CD8-positive, alpha-beta memory T cell (primary cell): ENCODE data around the gene ATXN10. TPM values are rescaled to one million over a fixed set of nuclear protein-coding genes. Genes with fewer than 3 reads are reported as not detected.

Source experiments
- CTCF ChIA-PET: fragments of 350-600 bp; sonication (Branson Sonifier 250); formaldehyde crosslinking; loops from one replicate; lab custom pipeline; 2021; ENCODE audit warnings: antibody characterized with exemption; lab: Charles Lee
- POLR2A ChIA-PET: fragments of 350-600 bp; sonication (Branson Sonifier 250); formaldehyde crosslinking; loops from one replicate; lab custom pipeline; 2021; ENCODE audit warnings: antibody characterized with exemption; lab: Charles Lee
- DNase-seq, 5 donors: peaks; one replicate each; pipeline versions ENCODE4 v3.0.0 to v3.0.0-alpha.2; 2020 to 2022; ENCODE audit warnings: mixed read lengths in 1 of 5
- H3K27ac ChIP-seq: one replicate; pipeline ENCODE4 v1.7.0; 2013; ENCODE audit warnings: low read depth, mild to moderate bottlenecking, low read length, moderate library complexity
- H3K27me3 ChIP-seq: 2 replicates; pipeline ENCODE4 v1.7.0; 2013; ENCODE audit warnings: low read length, mild to moderate bottlenecking; ENCODE audit not compliant: insufficient read depth, poor library complexity, severe bottlenecking
- H3K36me3 ChIP-seq: 2 replicates; pipeline ENCODE4 v1.7.0; 2013; ENCODE audit warnings: mild to moderate bottlenecking, low read length, moderate library complexity; ENCODE audit not compliant: insufficient read depth
- H3K4me1 ChIP-seq: 2 replicates; pipeline ENCODE4 v1.7.0; 2013; ENCODE audit warnings: mild to moderate bottlenecking, low read length, moderate library complexity; ENCODE audit not compliant: insufficient read depth
- H3K4me3 ChIP-seq: 2 replicates; pipeline ENCODE4 v1.7.0; 2013; ENCODE audit warnings: mild to moderate bottlenecking, low read length
- H3K9me3 ChIP-seq: 2 replicates; pipeline ENCODE4 v1.7.0; 2013; ENCODE audit warnings: mild to moderate bottlenecking, low read length
- H3K27ac Mint-ChIP-seq, 8 donors: one replicate each; pipeline ENCODE4 v1.8.0; 2020 to 2021; ENCODE audit warnings: mixed read lengths in 8 of 8, mild to moderate bottlenecking in 6 of 8, inconsistent platforms in 3 of 8, moderate library complexity in 3 of 8
- H3K27me3 Mint-ChIP-seq, 2 donors: one replicate each; pipeline ENCODE4 v1.8.0; 2020 to 2021; ENCODE audit warnings: mixed read lengths in 2 of 2, mild to moderate bottlenecking in 1 of 2, moderate library complexity in 1 of 2
- H3K36me3 Mint-ChIP-seq, 3 donors: one replicate each; pipeline ENCODE4 v1.8.0; 2020 to 2021; ENCODE audit warnings: mixed read lengths in 3 of 3, inconsistent platforms in 1 of 3, mild to moderate bottlenecking in 1 of 3
- H3K4me1 Mint-ChIP-seq, 3 donors: one replicate each; pipeline ENCODE4 v1.8.0; 2020 to 2021; ENCODE audit warnings: mixed read lengths in 3 of 3, inconsistent platforms in 1 of 3, mild to moderate bottlenecking in 1 of 3
- H3K4me3 Mint-ChIP-seq, 7 donors: one replicate each; pipeline ENCODE4 v1.8.0; 2020 to 2021; ENCODE audit warnings: mixed read lengths in 7 of 7, mild to moderate bottlenecking in 6 of 7, moderate library complexity in 4 of 7, inconsistent platforms in 2 of 7
- H3K9me3 Mint-ChIP-seq, 5 donors: one replicate each; pipeline ENCODE4 v1.8.0; 2020 to 2022; ENCODE audit warnings: mixed read lengths in 5 of 5, mild to moderate bottlenecking in 3 of 5, moderate library complexity in 2 of 5, inconsistent platforms in 1 of 5
- polyA plus RNA-seq: library from polyadenylated mRNA; unstranded; fragments of 300-500 nt; fragmentation: Illumina TruSeq; gene quantifications from one replicate; pipeline ENCODE4 v1.2.3, GENCODE V29; 2021
- total RNA-seq, 2 experiments: library from RNA; stranded (reverse); gene quantifications; one replicate each; pipeline ENCODE4 v1.2.3, GENCODE V29; 2021

ATXN10 gene
- total and polyA plus RNA-seq, 3 experiments from 2014 or later = 95.7 to 123 (median 122) TPM

DNA sequence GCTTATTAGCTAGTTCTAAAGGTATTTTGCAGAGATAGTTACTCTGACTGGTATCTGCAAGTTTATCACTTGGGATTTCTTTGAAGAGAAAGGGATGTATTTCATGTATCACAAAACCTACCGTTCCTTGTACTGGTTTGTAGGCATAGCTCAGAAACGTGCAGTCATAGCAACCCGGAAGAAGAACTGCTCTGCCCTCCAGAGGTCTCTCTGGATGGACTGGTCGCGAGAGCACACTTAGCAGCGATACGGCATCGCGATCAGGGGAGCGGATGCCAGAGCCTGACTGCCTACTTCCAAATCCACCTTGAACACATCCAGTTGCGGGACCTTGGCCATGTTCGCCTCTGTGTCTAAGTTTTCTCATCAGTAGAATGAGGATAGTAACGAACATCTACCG, 162.0 kb downstream of the ATXN10 start:
- H3K27ac Mint-ChIP-seq = no peak overlapping the region
- H3K27ac ChIP-seq = no peak overlapping the region
- CTCF ChIA-PET = no interaction called here

DNA sequence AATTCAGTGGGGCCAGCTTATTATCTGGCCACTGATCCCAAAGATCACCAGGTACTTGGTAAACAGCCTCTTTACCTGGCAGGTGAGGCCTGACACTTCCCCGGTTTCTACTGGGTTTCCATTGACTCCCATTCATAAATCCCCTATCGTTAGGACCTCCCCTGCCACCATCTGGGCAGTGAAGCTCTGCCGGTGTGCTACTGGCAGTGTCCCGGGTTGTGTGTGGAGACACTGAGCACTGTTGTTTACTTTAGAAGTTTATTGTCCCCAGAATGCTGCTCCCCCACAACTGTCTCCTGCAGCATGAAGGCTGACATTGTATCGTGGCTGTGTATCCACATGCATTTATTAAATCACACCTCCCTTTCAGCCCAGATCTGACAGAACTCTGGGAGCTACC, 162.6 kb downstream of the ATXN10 start:
- H3K36me3 ChIP-seq = no peaks in the 10 kb centered on the region
- H3K4me3 Mint-ChIP-seq = no peak overlapping the region
- H3K4me1 Mint-ChIP-seq = peaks cover 0 to 4% (median 0%) of the 10 kb centered on the region in 3 donors
- no peaks in the 10 kb centered on the region for H3K9me3 ChIP-seq
- POLR2A ChIA-PET = no interaction called here
- peaks cover under 1 to 44% (median 10%) of the 10 kb centered on the region in 3 donors for H3K36me3 Mint-ChIP-seq
- H3K9me3 Mint-ChIP-seq = no peaks in the 10 kb centered on the region
- no peaks in the 10 kb centered on the region for H3K27me3 ChIP-seq
- H3K27me3 Mint-ChIP-seq = peaks cover 0 to 2% of the 10 kb centered on the region in 2 donors
- CTCF ChIA-PET = no interaction called here
- DNase-seq = no peak
- H3K4me1 ChIP-seq = no peaks in the 10 kb centered on the region
- no peak overlapping the region for H3K27ac Mint-ChIP-seq
- H3K27ac ChIP-seq = no peak overlapping the region
- H3K4me3 ChIP-seq = no peak overlapping the region

More for the DNA sequence above, 162.0 kb downstream of the ATXN10 start:
- Mint-ChIP-seq H3K27me3 (peaks cover 0 to 2% of the 10 kb centered on the region in 2 donors), H3K36me3 (peaks cover 5 to 46% (median 12%) of the 10 kb centered on the region in 3 donors), H3K4me1 (peaks cover 0 to 4% (median 0%) of the 10 kb centered on the region in 3 donors), H3K4me3 (no peak overlapping the region), H3K9me3 (no peaks in the 10 kb centered on the region)
- Histone ChIP-seq H3K36me3 (no peaks in the 10 kb centered on the region), H3K27me3 (no peaks in the 10 kb centered on the region), H3K9me3 (no peaks in the 10 kb centered on the region), H3K4me3 (no peak overlapping the region), H3K4me1 (no peaks in the 10 kb centered on the region)
- POLR2A ChIA-PET = no interaction called here
- DNase-seq = no peak

DNA sequence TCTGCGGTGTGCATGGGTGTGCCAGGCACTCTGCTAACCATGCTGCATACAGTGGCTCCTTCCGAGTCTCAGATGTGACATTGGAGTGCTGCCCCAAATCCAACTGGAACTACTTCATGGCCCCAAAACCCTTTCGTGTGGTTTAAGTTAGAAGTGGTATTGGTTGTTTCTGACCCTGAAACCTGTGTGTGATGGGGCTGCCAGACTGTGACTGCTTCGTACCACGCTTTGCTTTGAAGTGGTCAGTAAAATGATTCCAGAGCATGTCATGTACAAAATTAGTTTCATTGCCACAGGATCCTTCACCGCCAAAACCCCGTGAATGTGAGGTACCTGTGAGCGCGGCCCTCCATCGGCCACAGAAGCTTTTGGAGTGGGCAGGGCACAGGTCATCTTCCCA, 163.2 kb downstream of the ATXN10 start:
- Mint-ChIP-seq H3K4me3 (no peak overlapping the region), H3K4me1 (peaks cover 0 to 4% (median 0%) of the 10 kb centered on the region in 3 donors), H3K36me3 (peaks cover 0 to 49% (median 12%) of the 10 kb centered on the region in 3 donors), H3K27ac (peak overlapping the region in 1 of 8 donors; percentile 17), H3K9me3 (no peaks in the 10 kb centered on the region), H3K27me3 (peaks cover 0 to 2% of the 10 kb centered on the region in 2 donors)
- POLR2A ChIA-PET = no interaction called here
- Histone ChIP-seq H3K9me3 (no peaks in the 10 kb centered on the region), H3K27ac (no peak overlapping the region), H3K4me1 (no peaks in the 10 kb centered on the region), H3K27me3 (no peaks in the 10 kb centered on the region), H3K36me3 (no peaks in the 10 kb centered on the region), H3K4me3 (no peak overlapping the region)
- CTCF ChIA-PET = no interaction called here
- DNase-seq = no peak

DNA sequence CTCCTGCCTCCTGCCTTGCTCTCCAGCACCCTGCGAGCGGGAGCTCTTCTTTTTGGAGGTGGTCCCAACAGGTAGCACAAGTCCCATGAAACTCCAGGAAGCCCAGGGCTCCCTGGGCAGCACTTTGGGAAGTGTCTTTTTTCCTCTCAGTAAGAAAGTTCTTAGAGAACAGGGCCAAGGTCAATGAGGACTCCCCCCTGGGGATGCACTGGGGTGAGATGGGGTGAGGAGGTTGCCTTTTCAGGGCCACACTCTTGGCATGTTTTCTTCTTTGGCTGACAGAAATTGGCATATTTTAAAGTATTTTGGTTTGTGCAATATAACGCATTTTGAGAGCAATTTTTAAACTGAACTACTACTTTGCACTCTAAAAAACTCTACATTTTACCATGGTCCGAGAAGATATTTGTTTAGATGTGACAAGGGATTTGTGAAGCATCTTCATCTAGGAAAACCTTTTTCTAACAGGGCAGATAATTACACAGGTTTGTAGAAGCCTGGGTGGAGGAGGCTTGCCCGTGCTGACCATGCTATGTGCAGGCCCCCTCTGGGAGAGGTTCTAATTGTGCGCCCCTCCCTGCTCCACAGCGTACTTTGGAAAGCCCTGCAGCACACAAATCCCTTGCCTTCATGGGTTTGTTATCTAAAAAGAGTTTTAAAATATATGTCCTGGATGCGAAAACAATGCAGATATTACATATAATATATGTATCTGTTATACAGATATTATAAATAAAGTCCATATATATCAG, 165.0 kb downstream of the ATXN10 start:
- H3K27ac Mint-ChIP-seq = peak overlapping the region in 1 of 8 donors; percentile 36
- Histone ChIP-seq H3K27me3 (no peaks in the 10 kb centered on the region), H3K4me1 (no peaks in the 10 kb centered on the region), H3K27ac (no peak overlapping the region), H3K9me3 (no peaks in the 10 kb centered on the region), H3K36me3 (no peaks in the 10 kb centered on the region), H3K4me3 (no peak overlapping the region)
- CTCF ChIA-PET = no interaction called here
- peaks cover 0 to 4% (median 0%) of the 10 kb centered on the region in 3 donors for H3K4me1 Mint-ChIP-seq
- H3K4me3 Mint-ChIP-seq = no peak overlapping the region
- H3K9me3 Mint-ChIP-seq = no peaks in the 10 kb centered on the region
- peaks cover 0 to 2% of the 10 kb centered on the region in 2 donors for H3K27me3 Mint-ChIP-seq
- peaks cover 0 to 62% (median 18%) of the 10 kb centered on the region in 3 donors for H3K36me3 Mint-ChIP-seq
- no peak for DNase-seq
- POLR2A ChIA-PET = no interaction called here

DNA sequence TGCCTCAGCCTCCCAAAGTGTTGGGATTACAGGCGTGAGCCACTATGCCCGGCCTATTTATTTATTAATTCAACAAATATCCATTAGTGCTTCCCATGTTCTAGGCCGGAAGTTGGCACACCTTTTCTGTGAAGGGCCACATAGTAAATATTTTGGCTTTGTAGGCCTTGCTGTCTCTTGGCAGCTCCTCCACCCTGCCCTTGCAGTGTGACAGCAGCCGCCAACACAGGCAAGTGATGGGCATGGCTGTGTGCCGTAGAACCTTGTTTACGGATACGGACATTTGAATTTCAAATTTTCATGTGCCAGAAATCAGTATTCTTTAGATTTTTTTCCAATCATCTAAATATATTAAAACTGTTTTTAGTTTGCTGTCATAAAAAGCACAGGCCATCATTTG, 165.9 kb downstream of the ATXN10 start:
- Histone ChIP-seq H3K27me3 (no peaks in the 10 kb centered on the region), H3K4me1 (no peaks in the 10 kb centered on the region), H3K4me3 (no peak overlapping the region), H3K36me3 (no peaks in the 10 kb centered on the region), H3K9me3 (no peaks in the 10 kb centered on the region), H3K27ac (no peak overlapping the region)
- no peaks in the 10 kb centered on the region for H3K9me3 Mint-ChIP-seq
- no peak for DNase-seq
- H3K27me3 Mint-ChIP-seq = no peaks in the 10 kb centered on the region
- H3K4me3 Mint-ChIP-seq = no peak overlapping the region
- CTCF ChIA-PET = no interaction called here
- peaks cover 0 to 66% (median 21%) of the 10 kb centered on the region in 3 donors for H3K36me3 Mint-ChIP-seq
- no peaks in the 10 kb centered on the region for H3K4me1 Mint-ChIP-seq
- no peak overlapping the region for H3K27ac Mint-ChIP-seq
- POLR2A ChIA-PET = no interaction called here

DNA sequence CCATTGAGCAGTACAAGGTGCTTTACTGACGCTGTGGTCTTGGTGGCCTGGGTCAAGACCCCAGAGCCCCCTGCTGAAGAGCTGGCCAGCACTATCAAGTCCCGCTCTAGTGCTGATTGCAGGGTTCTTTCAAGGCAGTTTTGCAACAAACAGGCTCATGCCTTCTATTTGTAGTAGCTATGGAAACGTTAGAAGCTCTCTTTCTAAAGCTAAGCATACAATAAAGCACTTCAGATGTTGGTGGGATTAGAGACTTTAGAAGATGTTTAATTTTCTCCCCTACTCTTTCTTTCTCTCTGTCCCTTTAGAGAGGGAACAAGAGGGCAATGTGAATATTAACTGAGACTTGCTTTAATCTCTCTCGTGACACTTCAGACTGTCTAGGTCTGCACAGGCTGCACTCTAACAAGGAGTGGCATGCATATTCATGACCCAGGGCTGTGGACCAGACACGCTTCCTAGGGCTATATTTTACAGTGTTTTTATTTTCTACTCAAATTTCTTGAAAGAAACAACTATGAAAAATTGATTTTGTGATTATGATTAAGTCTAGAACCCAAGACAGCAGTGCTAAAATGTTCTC, 166.8 kb downstream of the ATXN10 start:
- CTCF ChIA-PET = no interaction called here
- Histone ChIP-seq H3K27me3 (no peaks in the 10 kb centered on the region), H3K4me1 (no peaks in the 10 kb centered on the region), H3K4me3 (no peak overlapping the region), H3K27ac (no peak overlapping the region), H3K36me3 (no peaks in the 10 kb centered on the region), H3K9me3 (no peaks in the 10 kb centered on the region)
- Mint-ChIP-seq H3K27me3 (no peaks in the 10 kb centered on the region), H3K4me1 (no peaks in the 10 kb centered on the region), H3K27ac (no peak overlapping the region), H3K36me3 (peaks cover 0 to 66% (median 19%) of the 10 kb centered on the region in 3 donors), H3K9me3 (no peaks in the 10 kb centered on the region), H3K4me3 (no peak overlapping the region)
- no peak for DNase-seq
- POLR2A ChIA-PET = no interaction called here

DNA sequence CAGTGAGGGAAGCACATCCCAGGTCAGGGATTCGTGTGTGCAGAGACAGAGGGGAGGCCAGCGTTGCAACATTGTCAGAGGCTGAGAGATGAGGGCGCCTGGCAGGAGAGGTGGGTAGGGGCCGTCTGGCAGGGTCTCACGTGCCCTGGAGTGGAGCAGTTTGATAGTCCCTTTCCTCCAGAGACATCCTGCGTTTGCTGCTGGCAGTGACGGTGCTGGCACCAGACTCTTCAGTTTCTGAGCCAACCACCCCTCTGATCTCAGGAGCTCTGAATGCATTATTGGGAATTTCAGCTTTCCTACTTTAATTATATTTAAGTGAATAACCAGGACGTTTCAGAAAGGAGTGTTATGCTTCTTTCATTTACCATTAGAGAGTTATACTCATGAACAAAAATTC, 168.8 kb downstream of the ATXN10 start:
- no peaks in the 10 kb centered on the region for H3K4me1 Mint-ChIP-seq
- CTCF ChIA-PET = interaction anchor here (0.5 kb wide), 1 partner anchor 24 kb away, joined by 4 read pairs; no protein-coding TSS in a partner anchor
- POLR2A ChIA-PET = no interaction called here

DNA sequence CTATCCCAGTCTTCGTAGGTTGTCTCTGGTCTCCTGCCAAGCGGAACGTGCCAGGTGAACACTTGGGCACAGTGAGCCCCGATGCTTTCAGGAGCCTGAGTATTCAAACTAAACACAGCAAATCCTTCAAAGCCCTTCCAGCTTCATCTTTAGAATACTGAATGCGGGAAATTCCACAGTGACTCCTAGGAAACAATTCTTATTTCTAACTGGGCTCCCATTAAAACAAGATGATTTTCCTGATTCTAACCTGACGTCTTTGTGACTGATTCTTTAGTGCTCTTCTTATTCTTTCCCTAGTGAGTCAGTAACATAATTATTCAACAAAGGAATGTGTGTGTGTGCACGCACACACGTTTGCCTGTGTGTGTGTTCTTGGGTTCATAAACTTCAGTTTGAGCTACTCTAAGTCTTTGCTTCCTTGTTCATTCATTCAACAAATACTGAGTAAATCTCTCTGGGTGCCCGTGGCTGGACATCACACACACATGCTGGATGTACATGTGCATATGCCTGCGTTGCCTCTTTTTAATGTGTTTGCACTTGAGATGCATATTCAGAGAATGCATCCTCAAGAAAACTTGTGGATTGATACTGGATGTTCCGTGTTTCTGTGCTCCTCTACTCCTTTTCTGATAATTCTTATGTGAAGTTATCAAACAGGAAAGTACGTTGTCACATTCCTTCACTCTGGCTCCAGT, 170.8 kb downstream of the ATXN10 start:
- no peak for DNase-seq
- Histone ChIP-seq H3K4me3 (no peak overlapping the region), H3K4me1 (no peaks in the 10 kb centered on the region), H3K27me3 (no peaks in the 10 kb centered on the region), H3K27ac (no peak overlapping the region), H3K9me3 (no peaks in the 10 kb centered on the region), H3K36me3 (peaks cover 14% of the 10 kb centered on the region)
- CTCF ChIA-PET = no interaction called here
- no peaks in the 10 kb centered on the region for H3K27me3 Mint-ChIP-seq
- no peaks in the 10 kb centered on the region for H3K4me1 Mint-ChIP-seq
- peak overlapping the region in 1 of 8 donors; percentile 6 for H3K27ac Mint-ChIP-seq
- H3K4me3 Mint-ChIP-seq = no peak overlapping the region
- H3K36me3 Mint-ChIP-seq = peaks cover 14 to 80% (median 37%) of the 10 kb centered on the region in 3 donors
- POLR2A ChIA-PET = no interaction called here
- H3K9me3 Mint-ChIP-seq = no peaks in the 10 kb centered on the region

More for the DNA sequence above, 168.8 kb downstream of the ATXN10 start:
- H3K27ac ChIP-seq = no peak overlapping the region
- Mint-ChIP-seq H3K27ac (no peak overlapping the region), H3K27me3 (no peaks in the 10 kb centered on the region), H3K36me3 (peaks cover 5 to 75% (median 29%) of the 10 kb centered on the region in 3 donors), H3K9me3 (no peaks in the 10 kb centered on the region), H3K4me3 (no peak overlapping the region)
- H3K9me3 ChIP-seq = no peaks in the 10 kb centered on the region
- H3K4me3 ChIP-seq = no peak overlapping the region
- DNase-seq = no peak
- H3K4me1 ChIP-seq = no peaks in the 10 kb centered on the region
- H3K27me3 ChIP-seq = no peaks in the 10 kb centered on the region
- H3K36me3 ChIP-seq = peaks cover 14% of the 10 kb centered on the region
